LoVo (cell line): ENCODE results near the gene NEMF.
"Not testable (repeated sequence)": the region's sequence is repeated elsewhere in the genome, so short reads cannot be mapped to it uniquely, and the experiment has no call there.

ENCODE experiments used
- DNase-seq: peaks from one replicate; pipeline ENCODE4 v3.0.0-alpha.2; 2016; ENCODE audit warnings: low spot score

NEMF gene

DNA sequence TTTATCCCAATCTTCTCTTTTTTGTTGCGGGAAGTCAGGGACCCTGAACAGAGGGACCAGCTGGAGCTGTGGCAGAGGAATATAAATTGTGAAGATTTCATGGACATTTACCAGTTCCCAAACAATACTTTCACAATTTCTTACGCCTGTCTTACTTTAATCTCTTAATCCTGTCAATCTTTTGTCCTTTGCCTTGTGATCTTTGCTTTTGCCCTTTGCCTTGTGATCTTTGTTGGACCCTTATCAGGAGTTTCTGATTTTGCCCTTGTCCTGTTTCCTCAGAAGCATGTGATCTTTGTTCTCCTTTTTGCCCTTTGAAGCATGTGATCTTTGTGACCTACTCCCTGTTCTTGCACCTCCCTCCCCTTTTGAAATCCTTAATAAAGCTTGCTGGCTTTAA lies 36.5 kb downstream of the NEMF start:
- not testable (repeated sequence) for DNase-seq

GRCh38 chr14:49808780-49809179 lies 43.8 kb downstream of the NEMF start:
- no peak for DNase-seq

GRCh38 chr14:49796025-49796424 lies 56.6 kb downstream of the NEMF start:
- no peak for DNase-seq

- DNase-seq = no peak
Observed at GRCh38 chr14:49792618-49793017, 60.0 kb downstream of the NEMF start.

DNA sequence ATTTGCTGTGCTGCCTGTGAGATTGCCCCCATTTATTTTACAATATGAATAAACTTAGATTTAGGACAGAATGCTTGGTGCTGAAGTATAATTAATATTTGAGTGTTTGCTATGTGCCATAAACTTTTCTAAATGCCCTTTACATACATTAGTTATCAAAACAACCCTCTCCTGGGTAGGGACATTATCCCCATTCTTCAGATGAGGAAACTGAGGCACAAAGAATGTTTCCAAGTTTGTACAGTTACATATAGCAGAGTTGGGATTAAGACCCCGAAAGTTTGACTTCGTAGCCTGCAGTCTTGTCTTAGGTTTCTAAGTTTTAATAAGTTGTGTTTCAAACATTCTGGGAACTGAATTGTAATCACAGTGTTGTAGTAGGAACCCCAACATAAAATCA lies 66.3 kb downstream of the NEMF start:
- no peak for DNase-seq

DNA sequence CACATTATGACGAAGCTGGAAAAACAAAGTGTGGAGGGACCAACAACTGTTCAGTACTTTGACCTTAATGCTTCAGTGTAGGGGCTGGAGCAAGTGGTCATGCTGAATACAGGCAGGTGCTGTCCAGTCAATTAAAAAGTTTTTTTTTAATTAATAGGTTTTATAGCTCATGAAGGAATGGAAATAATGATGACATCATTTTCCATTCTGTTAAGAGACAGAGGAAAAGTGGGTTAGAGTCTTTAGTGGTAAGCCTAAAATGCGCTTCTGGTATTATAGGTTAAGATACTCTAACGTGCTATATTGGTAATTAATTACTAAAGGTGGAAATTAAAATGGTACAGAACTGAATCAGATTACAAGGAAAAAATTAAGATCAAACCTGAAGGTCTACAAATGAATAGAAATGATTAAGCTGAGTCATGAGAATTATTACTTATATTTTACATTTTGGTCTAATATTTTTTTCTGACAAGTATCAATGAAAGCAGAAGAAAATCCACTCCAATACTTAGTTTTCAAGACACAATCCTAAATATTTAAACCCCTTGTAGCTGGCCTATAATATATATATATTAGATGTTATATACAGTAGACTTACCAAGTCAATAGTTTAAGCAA lies 69.1 kb downstream of the NEMF start:
- no peak for DNase-seq

- DNase-seq = not testable (repeated sequence)
Observed at GRCh38 chr14:49781040-49781439, 71.5 kb downstream of the NEMF start.

- DNase-seq = no peak
Observed at GRCh38 chr14:49778421-49778820, 74.2 kb downstream of the NEMF start.

GRCh38 chr14:49774106-49774505 lies 78.5 kb downstream of the NEMF start:
- no peak for DNase-seq

GRCh38 chr14:49771691-49772090 lies 80.9 kb downstream of the NEMF start:
- DNase-seq = not testable (repeated sequence)

DNA sequence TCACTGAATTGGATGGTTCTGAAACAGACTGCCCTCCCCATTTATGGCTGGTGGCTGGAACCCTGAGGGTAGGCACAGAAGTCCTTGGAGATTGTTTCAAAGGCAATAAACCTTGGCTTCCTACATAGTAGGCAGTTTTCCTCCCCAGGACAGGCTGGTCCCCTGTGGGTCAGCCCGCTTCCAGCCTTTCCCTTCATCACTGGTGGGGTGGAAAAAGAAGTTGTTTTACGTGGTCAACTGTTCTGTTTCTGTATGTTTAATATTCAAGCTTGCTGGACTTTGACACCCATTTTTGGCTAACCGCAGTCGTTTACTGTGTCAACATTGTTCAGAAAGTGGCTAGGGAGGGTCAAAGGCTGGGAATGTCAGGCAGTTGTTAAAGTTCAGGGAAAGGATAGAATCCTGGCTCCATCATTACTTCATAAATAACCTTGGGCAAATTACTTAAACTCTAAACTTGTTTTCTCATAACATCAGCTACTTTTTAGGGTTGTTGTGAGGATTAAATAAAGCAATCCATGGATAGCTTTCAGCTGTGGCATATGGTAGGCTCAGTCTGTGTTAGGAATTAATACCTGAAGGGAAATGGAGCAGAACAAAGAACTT lies 82.3 kb downstream of the NEMF start:
- peak; percentile 78 for DNase-seq

- DNase-seq = no peak
Observed at GRCh38 chr14:49769581-49770211, 82.9 kb downstream of the NEMF start.

DNA sequence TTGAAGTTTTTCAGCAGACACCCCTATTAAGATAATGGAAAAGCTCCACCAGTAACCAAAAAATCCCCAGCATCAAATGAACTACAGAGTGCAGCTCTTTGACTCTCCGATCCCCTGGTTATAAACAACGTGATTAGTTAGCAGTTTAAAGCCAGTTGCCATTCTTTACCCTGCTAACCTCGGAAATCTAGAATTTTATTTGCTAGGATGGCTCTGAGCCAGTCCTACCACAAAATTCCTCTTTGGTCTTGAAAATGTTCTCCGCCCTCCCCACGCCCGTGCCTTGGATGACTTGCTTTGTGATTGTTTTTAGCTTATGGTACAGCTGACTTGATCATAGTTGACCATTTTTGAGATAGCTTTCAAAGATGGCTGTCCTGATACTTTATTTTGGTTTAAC lies 83.4 kb downstream of the NEMF start:
- peak; percentile 48 for DNase-seq

GRCh38 chr14:49768301-49769121 lies 84.1 kb downstream of the NEMF start:
- DNase-seq = peak; percentile 53

DNA sequence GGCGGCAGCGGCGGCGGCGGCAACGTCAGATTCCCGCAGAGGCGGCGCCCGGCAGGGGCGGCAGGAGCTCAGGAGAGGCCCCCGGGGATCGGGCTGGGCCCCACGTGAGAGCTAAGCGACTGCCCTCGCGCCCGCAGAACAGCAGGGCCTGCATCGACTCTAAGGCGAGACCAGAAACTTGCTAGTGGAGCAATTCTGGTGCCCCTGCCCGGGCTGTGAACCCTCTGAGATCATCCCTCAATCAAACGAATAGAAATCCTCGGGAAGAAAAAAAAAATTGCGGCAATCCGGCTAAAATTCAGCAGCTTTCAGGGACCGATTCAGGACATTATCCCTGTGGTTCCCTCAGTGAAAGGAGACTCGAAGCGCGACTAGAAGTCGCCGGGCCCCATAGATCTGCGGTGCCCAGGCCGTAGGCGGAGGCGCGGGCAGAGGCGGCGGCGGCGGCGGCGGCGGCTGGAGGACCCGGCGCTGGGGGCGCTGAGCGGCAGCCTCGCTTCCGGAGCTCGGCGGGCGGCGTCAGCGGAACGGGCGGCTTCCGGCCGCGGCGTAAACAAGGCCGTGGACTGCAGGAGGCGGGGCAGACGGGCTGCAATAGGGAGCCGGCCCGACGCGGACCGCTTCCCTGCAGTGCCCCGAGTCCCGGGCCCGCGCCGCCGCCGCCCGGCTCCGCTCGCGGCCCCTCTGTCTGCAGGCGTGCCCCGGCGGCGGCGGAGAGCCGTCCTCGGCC lies 84.9 kb downstream of the NEMF start, which contains the start of gene KLHDC2:
Gene KLHDC2, plus strand, starts transcription at position 583 of the 730 bp plus-strand sequence. CDS start 316 bp downstream, outside the sequence.
- DNase-seq = peak; percentile 89

DNA sequence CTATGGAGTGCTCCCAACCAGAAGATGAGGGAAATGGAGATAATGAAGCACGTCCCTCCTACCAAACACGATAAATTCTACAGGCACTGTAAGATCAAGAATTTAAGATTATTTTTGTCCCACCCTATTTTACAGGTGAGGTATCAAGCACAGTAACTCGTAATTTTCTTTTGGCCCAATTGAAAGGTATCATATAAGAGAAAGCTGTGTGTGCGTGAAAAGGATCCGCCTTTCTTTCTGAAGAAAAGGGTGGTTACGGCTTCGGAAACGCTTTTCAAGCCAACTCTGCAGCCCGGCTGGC lies 85.4 kb downstream of the NEMF start:
- DNase-seq = no peak

DNA sequence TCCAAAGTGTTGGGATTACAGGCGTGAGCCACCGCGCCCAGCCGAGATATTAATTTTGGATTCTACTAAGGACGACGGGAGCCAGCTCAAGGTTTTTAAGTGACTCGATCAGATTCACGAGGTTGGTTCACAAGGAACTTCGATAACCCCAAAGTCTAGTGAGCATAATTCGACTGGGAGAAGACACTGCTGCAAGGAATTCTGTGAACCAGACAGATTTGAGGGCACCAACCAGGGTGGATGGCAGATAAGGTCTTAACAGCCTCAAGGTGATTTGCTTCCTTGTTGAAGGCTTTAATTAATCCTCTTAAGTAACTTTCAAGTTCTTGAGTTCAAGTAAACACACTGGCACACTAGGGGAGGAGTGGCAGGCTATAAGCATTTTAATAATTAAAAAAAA lies 85.7 kb downstream of the NEMF start:
- peak; percentile 20 for DNase-seq

DNA sequence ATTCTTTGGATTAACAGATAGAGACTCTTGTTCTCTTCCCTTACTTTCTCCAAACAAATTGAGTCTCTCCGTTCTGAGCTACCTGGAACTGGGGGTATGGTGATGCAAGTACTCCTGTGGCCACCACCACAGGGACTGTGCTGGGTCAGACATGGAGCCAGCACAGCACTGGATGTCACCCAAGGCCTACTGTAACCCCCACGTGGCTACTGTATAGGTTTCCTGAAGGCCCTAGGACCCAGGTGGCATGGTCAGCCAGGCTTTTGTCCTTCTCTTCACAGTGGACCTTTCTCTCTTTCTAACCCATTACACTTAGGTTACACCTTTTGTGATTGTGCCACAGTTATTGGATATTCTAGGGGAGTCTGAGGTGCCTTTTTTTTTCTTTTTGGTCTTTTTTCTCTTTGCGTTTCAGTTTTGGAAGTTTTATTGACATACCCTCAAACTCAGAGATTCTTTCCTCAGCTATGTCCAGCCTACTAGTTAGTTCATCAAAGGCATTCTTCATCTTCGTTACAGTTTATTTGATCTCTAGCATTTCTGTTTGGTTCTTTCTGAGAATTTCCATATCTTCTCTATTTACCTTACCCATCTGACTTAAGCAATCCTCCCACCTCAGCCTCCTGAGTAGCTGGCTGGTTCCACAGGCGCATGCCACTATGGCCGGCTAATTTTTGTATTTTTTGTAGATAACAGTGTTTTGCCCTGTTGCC lies 90.6 kb downstream of the NEMF start:
- DNase-seq = no peak

DNA sequence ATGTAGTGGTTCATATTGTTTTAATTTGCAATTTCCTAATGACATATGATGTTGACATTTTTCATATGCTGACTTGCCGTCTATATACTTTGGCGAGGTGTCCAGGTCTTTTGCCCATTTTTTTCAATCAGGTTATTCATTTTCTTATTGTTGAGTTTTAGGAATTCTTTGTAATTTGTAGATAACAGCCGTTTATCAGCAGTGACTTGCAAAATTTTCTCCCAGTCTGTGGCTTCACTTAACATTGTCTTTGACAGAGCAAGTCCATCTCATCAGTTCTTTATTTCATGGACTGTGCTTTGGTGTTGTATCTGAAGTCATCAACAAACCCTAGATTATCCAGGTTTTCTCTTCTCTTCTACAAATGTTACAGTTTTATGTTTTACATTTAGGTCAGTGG lies 97.2 kb downstream of the NEMF start:
- DNase-seq = no peak

- no peak for DNase-seq
Observed at GRCh38 chr14:49754570-49755097, 98.0 kb downstream of the NEMF start.

DNA sequence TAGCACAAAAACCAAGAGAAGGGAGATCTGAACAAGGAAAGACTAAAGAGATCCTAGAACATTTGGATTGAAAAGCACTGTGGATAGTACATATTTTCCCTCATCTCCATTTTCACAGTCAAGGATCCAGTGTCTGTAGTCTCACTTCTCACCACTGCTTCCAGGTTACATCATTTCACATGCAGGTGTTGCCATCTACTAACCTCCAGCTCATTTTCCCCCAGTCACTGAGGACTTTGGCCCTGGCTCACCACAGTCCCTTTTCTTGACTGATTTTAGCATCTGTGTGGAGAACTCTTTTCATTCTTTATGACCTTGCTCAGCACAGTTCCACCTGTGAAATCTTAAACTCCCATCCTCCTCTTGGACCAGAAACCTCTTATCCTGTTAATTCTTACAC lies 106.1 kb downstream of the NEMF start:
- not testable (repeated sequence) for DNase-seq
